Measurements from ENCODE around the gene CDK14.

The CDK14 gene

DNA sequence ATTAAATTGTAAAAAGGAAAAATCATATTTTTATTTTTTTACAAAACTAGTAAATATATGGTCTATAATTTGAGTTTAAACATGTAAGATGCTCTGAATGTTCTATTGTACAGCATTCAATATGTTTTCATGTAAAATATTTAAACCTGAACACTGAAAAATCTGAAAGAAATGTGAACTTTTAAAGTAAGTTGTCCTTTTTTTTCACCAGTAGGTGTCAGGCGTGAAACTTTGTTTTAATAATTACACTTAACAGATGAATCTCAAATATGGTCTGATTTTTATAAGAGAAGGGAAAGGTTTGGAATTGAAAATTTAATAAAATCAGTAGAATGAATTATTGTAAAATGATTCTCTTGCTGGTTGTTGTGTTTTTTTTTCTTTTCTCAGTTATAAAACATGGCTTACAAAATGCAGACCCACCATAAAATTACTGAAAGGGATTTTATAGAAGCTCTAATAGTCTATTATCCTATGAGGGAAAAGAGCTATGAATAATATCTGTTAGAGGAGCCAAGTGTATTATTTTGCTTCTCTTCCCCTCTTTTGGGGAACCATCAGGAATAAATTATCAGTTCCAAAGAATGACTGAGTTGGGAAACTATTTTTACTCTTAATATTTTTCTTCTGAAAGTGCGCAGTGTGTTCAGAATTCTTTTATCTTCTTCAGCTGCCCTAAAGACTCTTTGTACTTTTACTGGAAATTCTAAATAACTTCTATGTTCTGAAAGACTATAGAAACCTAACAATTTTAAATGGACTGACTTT lies 450.4 kb downstream of the CDK14 start:
- no peak for DNase-seq (ENCODE audit: low spot score)
- TF ChIP-seq, protein P1, sequence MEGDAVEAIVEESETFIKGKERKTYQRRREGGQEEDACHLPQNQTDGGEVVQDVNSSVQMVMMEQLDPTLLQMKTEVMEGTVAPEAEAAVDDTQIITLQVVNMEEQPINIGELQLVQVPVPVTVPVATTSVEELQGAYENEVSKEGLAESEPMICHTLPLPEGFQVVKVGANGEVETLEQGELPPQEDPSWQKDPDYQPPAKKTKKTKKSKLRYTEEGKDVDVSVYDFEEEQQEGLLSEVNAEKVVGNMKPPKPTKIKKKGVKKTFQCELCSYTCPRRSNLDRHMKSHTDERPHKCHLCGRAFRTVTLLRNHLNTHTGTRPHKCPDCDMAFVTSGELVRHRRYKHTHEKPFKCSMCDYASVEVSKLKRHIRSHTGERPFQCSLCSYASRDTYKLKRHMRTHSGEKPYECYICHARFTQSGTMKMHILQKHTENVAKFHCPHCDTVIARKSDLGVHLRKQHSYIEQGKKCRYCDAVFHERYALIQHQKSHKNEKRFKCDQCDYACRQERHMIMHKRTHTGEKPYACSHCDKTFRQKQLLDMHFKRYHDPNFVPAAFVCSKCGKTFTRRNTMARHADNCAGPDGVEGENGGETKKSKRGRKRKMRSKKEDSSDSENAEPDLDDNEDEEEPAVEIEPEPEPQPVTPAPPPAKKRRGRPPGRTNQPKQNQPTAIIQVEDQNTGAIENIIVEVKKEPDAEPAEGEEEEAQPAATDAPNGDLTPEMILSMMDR (IDR thresholded peaks at IDR 0.05; ENCODE audit: extremely low read depth, insufficient read depth, missing control alignments): peak; percentile 29
- in situ Hi-C loops (cut with MboI; ENCODE audit: low pct_unique_long_range_greater_than_20kb, low sequenced_read_pairs, unreplicated experiment): loop anchor here (25.0 kb wide), 1 partner anchor 584 kb away; the partner anchor contains the start of gene PTTG1IP2

DNA sequence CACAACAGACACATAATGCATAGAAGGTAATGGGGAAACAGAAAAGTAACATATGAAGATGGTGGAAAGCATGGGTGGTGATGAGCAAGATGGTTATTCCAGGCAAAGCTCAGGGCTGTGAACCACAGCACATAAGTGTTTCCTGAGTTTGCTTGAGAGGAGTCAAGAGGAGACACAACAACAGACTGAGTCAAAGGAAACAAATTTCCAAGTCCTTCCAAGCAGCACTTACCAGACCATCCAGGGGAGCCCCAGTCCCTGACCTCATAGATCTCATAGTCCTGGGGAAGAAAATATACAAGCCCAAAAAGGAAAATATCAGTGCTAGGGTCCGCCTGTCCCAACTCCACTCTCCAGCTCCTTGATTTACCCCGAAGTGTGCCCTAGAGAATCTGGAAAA lies 451.5 kb downstream of the CDK14 start:
- no peak for DNase-seq (ENCODE audit: low spot score)
- in situ Hi-C loops (cut with MboI; ENCODE audit: low pct_unique_long_range_greater_than_20kb, low sequenced_read_pairs, unreplicated experiment): loop anchor here (25.0 kb wide), 1 partner anchor 585 kb away; the partner anchor contains the start of gene PTTG1IP2
- TF ChIP-seq, protein P1 (IDR thresholded peaks at IDR 0.05; ENCODE audit: extremely low read depth, insufficient read depth, missing control alignments): no peak

DNA sequence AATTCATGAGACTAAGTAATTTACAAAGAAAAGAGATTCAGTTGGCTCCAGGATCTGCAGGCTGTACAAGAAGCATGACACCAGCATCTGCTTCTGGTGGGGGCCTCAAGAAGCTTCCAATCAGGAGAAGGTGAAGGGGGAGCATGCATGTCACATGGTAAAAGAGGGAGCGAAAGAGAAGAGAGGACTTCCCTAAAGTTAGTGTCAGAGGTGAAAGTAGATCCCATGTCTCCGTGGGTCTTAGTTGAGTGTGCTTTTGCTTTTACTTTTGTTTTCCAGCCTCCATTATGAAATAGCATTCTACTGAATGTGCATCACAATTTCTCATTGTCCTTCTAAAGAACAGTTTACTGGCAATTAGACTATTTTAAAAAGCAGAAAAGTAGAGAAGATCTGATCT lies 454.6 kb downstream of the CDK14 start:
- in situ Hi-C loops (cut with MboI; ENCODE audit: low pct_unique_long_range_greater_than_20kb, low sequenced_read_pairs, unreplicated experiment): no loop called here
- DNase-seq (ENCODE audit: low spot score): no peak
- TF ChIP-seq, protein P1 (IDR thresholded peaks at IDR 0.05; ENCODE audit: extremely low read depth, insufficient read depth, missing control alignments): no peak

DNA sequence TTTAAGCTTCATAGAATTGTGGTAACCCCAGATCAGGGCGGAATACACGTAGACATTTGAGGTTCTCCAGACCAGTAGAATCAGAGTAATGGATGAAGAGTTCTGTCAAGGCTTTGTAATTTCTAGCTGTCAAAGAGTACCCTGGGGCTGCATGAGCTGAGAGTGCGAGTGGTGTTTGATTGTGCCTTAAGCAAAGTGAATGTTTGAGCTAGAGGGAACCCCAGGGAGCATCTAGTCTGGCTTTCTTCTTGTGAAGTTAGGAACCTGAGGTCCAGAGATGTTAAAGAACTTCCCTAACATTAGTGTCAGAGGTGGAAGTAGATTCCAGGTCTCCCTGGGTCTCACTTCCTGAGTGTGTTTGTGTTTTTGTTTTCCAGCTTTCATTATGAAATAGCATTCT lies 455.8 kb downstream of the CDK14 start:
- in situ Hi-C loops (cut with MboI; ENCODE audit: low pct_unique_long_range_greater_than_20kb, low sequenced_read_pairs, unreplicated experiment): no loop called here
- DNase-seq (ENCODE audit: low spot score): no peak
- TF ChIP-seq, protein P1 (IDR thresholded peaks at IDR 0.05; ENCODE audit: extremely low read depth, insufficient read depth, missing control alignments): no peak

DNA sequence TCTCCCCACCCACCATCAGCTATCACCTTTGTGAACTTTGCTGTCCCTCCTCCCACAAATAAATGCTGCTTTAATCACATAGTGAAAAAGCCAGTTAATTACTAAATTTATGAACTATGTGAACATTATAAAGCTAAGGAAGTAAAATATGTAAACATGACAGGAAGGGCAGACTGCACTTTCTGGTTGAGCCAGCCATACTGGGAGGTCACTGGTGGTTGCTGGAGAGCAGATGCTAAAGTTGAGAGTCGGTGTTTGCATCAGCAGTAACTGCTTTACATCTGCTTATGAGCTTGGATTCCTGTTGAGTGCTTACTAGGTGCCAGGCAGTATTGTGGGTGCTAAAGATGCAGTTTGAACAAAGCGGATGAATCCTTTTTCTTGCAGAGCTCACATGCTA lies 458.3 kb downstream of the CDK14 start:
- no peak for DNase-seq (ENCODE audit: low spot score)
- in situ Hi-C loops (cut with MboI; ENCODE audit: low pct_unique_long_range_greater_than_20kb, low sequenced_read_pairs, unreplicated experiment): no loop called here
- TF ChIP-seq, protein P1 (IDR thresholded peaks at IDR 0.05; ENCODE audit: extremely low read depth, insufficient read depth, missing control alignments): no peak

DNA sequence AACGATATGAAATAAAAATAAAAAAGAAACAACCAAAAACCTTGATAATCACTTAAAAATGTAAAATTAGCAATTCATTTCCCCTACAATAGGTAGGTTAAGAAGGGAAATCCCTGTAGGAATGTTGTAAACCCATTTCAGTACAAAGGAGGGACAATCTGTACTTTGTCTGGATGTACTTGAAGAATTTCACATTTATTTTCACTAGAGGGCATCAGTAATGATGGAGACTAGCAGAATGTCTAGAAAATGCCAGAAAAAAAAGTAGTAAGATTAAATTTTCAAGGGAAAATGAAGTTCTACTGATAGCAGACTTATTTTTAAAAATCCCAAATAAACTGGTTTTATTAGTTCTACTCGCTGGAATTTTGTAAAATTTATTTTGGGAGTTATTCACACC lies 459.1 kb downstream of the CDK14 start:
- in situ Hi-C loops (cut with MboI; ENCODE audit: low pct_unique_long_range_greater_than_20kb, low sequenced_read_pairs, unreplicated experiment): no loop called here
- no peak for DNase-seq (ENCODE audit: low spot score)
- TF ChIP-seq, protein P1 (IDR thresholded peaks at IDR 0.05; ENCODE audit: extremely low read depth, insufficient read depth, missing control alignments): no peak
